Prostate gland (tissue), 2 donors: ENCODE measurements around the gene TMA7B. TPM values are rescaled to one million over a fixed set of nuclear protein-coding genes. Genes with fewer than 3 reads are reported as not detected.

Source experiments
- DNase-seq: peaks from one replicate; pipeline ENCODE4 v3.0.0-alpha.2; 2019; ENCODE audit warnings: low spot score
- H3K27ac ChIP-seq, 2 donors: fragments of 200-600 bp; sonication (generic); 2 replicates each; pipeline ENCODE4 v1.5.1; 2017 to 2019
- H3K27me3 ChIP-seq: fragments of 200-600 bp; sonication (generic); replicated peaks from 2 replicates; pipeline ENCODE4 v1.5.1; 2019; ENCODE audit not compliant: insufficient read depth
- H3K36me3 ChIP-seq, 2 donors: fragments of 200-600 bp; sonication (generic); 1 replicate in 1 of 2; 2 replicates in 1 of 2; pipeline versions ENCODE4 v1.5.1 to v1.8.1; 2017 to 2019
- H3K4me1 ChIP-seq: fragments of 200-600 bp; sonication (generic); replicated peaks from 2 replicates; pipeline ENCODE4 v1.5.1; 2019
- H3K4me3 ChIP-seq, 2 donors: fragments of 200-600 bp; sonication (generic); 2 replicates each; pipeline ENCODE4 v1.5.1; 2017 to 2019
- H3K9me3 ChIP-seq: fragments of 200-600 bp; sonication (generic); 2 replicates; pipeline ENCODE4 v1.5.1; 2017
- POLR2A ChIP-seq: fragments of 450-650 bp; IDR thresholded peaks from one replicate; pipeline ENCODE4 v1.6.1; 2016; ENCODE audit warnings: antibody characterized with exemption, mild to moderate bottlenecking
- POLR2AphosphoS5 ChIP-seq: sonication (generic); formaldehyde crosslinking; IDR thresholded peaks from one replicate; pipeline ENCODE4 v1.6.1; 2017; ENCODE audit warnings: antibody characterized with exemption
- WGBS: methylation state at CpG from one replicate; pipeline ENCODE4 v1.1.5; 2018; 5-methylcytosine and 5-hydroxymethylcytosine counted together
- intact Hi-C: fragments of 100-400 bp; cut with DNase I; formaldehyde crosslinking; loops from one replicate; pipeline ENCODE4 v1.14.2; 2022
- total RNA-seq, 2 donors: library from RNA; depleted of rRNA; stranded (reverse); fragments of >200 nt; gene quantifications; one replicate each; pipeline ENCODE4 v1.1.0, GENCODE V29; 2016
- TF ChIP-seq, protein P1 (sequence below), 4 experiments: fragments of 200-600 bp in 2 of 4; fragments of 450-650 bp in 2 of 4; sonication (generic) in 2 of 4; IDR thresholded peaks; 1 replicate in 3 of 4; 2 replicates in 1 of 4; pipeline ENCODE4 v1.5.1; 2016 to 2019; ENCODE audit warnings: antibody characterized with exemption in 4 of 4, mild to moderate bottlenecking in 2 of 4, moderate library complexity in 2 of 4

TMA7B gene
- total RNA-seq, 2 donors from 2014 or later: not detected

DNA sequence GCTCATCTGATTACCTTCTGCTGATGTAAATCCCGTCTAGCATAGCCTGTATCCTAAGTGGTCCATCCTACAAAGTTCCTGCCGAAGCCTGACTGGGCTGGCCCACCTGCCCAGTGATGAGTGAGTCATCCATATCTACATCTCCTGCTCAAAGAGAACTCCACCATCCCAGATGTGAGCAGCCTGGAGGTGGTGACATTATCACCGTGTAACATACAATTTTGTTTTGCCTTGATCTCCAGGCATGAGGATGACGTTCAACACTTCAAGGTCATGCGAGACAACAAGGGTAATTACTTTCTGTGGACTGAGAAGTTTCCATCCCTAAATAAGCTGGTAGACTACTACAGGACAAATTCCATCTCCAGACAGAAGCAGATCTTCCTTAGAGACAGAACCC, 5.6 kb downstream of the TMA7B start:
- peaks cover 18% of the 10 kb centered on the region for H3K4me1 ChIP-seq
- H3K36me3 ChIP-seq: no peaks in the 10 kb centered on the region
- no peaks in the 10 kb centered on the region for H3K9me3 ChIP-seq
- intact Hi-C loops: no loop called here
- peak; percentile 31 for DNase-seq
- H3K4me3 ChIP-seq: no peak overlapping the region
- H3K27me3 ChIP-seq: no peaks in the 10 kb centered on the region
- peak overlapping the region in 1 of 2 donors; percentile 69 for H3K27ac ChIP-seq
- 42% methylated on average over 5 of the region's 5 CpGs for WGBS
- TF ChIP-seq POLR2A (no peak), POLR2AphosphoS5 (no peak)
- TF ChIP-seq, protein P1, sequence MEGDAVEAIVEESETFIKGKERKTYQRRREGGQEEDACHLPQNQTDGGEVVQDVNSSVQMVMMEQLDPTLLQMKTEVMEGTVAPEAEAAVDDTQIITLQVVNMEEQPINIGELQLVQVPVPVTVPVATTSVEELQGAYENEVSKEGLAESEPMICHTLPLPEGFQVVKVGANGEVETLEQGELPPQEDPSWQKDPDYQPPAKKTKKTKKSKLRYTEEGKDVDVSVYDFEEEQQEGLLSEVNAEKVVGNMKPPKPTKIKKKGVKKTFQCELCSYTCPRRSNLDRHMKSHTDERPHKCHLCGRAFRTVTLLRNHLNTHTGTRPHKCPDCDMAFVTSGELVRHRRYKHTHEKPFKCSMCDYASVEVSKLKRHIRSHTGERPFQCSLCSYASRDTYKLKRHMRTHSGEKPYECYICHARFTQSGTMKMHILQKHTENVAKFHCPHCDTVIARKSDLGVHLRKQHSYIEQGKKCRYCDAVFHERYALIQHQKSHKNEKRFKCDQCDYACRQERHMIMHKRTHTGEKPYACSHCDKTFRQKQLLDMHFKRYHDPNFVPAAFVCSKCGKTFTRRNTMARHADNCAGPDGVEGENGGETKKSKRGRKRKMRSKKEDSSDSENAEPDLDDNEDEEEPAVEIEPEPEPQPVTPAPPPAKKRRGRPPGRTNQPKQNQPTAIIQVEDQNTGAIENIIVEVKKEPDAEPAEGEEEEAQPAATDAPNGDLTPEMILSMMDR (IDR thresholded peaks at IDR 0.05): no peak

DNA sequence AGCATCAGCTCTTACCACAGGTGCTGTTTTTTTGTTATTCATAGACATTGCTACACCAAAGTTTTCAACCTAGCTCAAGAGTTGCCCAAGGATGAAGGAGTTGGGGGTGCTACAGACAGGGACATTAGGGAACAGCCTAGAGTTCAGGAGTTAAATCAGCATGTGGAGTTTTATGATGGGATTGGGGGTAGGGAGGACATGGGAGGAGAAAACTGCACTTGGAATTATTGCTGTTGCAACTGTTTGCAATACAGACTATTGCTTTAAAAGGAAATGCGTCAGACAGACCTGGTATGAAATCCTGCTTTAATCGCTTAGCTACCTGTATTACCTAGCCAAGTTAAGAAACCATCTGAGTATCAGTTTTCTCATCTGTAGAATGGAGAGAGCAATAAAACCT, 6.3 kb downstream of the TMA7B start:
- H3K36me3 ChIP-seq: no peaks in the 10 kb centered on the region
- H3K27me3 ChIP-seq: no peaks in the 10 kb centered on the region
- no peak for DNase-seq
- intact Hi-C loops: no loop called here
- peak overlapping the region; percentile 54 to 69 for H3K27ac ChIP-seq
- no peaks in the 10 kb centered on the region for H3K9me3 ChIP-seq
- H3K4me1 ChIP-seq: peaks cover 18% of the 10 kb centered on the region
- TF ChIP-seq POLR2A: no peak
- no peak for TF ChIP-seq POLR2AphosphoS5
- TF ChIP-seq, protein P1 (IDR thresholded peaks at IDR 0.05): no peak
- no peak overlapping the region for H3K4me3 ChIP-seq
- 69% methylated on average over 2 of the region's 2 CpGs for WGBS

DNA sequence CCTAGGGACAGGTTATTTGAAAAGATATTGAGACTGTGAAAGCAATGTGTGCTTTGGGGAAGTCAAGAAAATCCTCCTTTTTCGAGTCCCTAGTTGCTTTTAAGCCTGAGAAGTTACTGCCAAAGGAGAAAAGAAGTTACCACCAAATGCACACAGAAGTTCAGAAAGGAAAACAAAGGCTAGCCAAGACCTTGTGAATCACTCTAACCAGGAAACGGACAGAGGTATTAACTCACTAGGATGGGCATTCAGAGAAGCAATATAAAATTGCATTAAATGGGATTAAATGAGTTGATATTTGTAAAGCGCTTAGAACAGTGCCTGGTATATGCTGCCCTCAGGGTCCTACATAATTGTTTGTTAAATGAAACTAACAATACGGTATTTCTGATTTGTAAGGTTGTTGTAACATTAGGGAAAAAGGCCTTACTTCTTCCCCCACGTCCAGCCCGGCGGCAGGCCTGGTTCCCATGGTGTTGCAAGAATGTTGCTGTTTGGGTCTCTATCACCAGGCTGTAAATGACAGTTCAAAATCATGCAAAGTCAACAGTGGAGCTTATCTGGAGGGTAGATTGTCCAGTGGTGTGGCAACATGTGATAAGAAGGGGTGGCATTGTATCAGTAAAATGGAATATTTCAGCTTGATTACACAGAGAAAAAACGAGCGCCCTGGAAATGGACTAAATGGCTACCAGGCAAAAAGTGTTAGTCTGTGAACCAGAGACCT, 7.1 kb downstream of the TMA7B start:
- intact Hi-C loops: no loop called here
- Histone ChIP-seq H3K27me3 (no peaks in the 10 kb centered on the region), H3K36me3 (no peaks in the 10 kb centered on the region), H3K4me3 (no peak overlapping the region), H3K4me1 (peaks cover 18% of the 10 kb centered on the region), H3K9me3 (no peaks in the 10 kb centered on the region), H3K27ac (peak overlapping the region; percentile 54 to 69)
- DNase-seq: peak; percentile 31
- 56% methylated on average over 9 of the region's 9 CpGs for WGBS
- TF ChIP-seq POLR2A (no peak), POLR2AphosphoS5 (peak; percentile 54)
- TF ChIP-seq, protein P1 (IDR thresholded peaks at IDR 0.05): no peak

DNA sequence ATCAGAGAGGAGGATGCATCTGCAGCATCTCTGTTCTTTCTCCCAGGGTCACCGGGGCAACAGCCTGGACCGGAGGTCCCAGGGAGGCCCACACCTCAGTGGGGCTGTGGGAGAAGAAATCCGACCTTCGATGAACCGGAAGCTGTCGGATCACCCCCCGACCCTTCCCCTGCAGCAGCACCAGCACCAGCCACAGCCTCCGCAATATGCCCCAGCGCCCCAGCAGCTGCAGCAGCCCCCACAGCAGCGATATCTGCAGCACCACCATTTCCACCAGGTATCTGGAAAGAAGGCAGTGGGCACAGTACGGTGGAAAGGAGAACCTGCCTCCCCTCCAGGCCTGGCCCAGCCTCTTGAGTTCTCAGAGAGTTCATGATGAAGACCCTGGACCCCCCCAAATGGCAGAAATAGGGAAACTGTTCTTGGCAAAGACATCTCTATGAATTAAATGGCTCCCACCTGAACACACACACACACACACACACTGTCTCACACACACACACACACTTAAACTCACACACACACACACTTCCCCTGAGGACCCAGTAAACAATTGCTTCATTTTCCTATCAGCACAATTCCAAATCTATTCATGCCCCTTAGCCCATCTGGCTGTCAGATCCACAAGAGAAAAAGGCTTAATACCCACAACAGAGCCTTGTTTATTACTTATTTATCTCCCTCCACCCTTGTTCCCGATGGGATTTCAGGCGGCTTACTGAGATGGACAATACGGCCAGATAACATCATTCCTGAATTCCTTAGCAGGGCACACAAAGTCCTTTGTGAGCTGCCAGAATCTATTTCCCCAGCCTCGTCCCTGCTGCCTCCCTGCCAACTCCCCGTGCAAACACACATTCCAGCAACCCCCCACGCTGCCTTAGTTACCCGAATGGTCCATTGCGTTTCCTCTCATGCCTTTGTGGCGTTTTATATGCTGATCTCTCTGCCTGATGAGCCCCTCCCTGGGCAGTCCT, 8.1 kb downstream of the TMA7B start:
- intact Hi-C loops: no loop called here
- no peaks in the 10 kb centered on the region for H3K9me3 ChIP-seq
- H3K36me3 ChIP-seq: no peaks in the 10 kb centered on the region
- DNase-seq: peak; percentile 73
- H3K27ac ChIP-seq: peak overlapping the region; percentile 58 to 69
- H3K4me1 ChIP-seq: peaks cover 18% of the 10 kb centered on the region
- TF ChIP-seq POLR2AphosphoS5 (peak; percentile 82), POLR2A (no peak)
- TF ChIP-seq, protein P1 (IDR thresholded peaks at IDR 0.05): no peak
- WGBS: 46% methylated on average over 19 of the region's 20 CpGs
- H3K4me3 ChIP-seq: no peak overlapping the region
- no peaks in the 10 kb centered on the region for H3K27me3 ChIP-seq
